DOHH2 (cell line): ENCODE measurements around the gene RAPH1.

Experiments used
- CTCF ChIP-seq: fragments of 200-600 bp; sonication (generic); IDR thresholded peaks from one replicate; pipeline ENCODE4 v1.5.1; 2014; ENCODE audit warnings: antibody characterized with exemption, mild to moderate bottlenecking, low read depth, low read length; ENCODE audit not compliant: poor library complexity, severe bottlenecking
- EZH2phosphoT487 ChIP-seq: fragments of 200-600 bp; sonication (generic); IDR thresholded peaks from 2 replicates; pipeline ENCODE4 v1.6.1; 2017; ENCODE audit warnings: borderline replicate concordance, mild to moderate bottlenecking, antibody characterized with exemption, low read length, moderate library complexity, mixed read lengths

GRCh38 chr2:203399031-203399430 lies 136.1 kb downstream of the RAPH1 start:
- no peak for TF ChIP-seq CTCF
- no peak for TF ChIP-seq EZH2phosphoT487
